Neuronal stem cell (in vitro differentiated cells): Measurements from ENCODE around the gene TTLL12.

Experiments
- DNase-seq: peaks from one replicate; pipeline ENCODE4 v3.0.0-alpha.2; 2013; ENCODE audit warnings: low spot score
- H2AFZ ChIP-seq: one replicate; pipeline ENCODE4 v1.6.1; 2013; ENCODE audit warnings: mild to moderate bottlenecking, low read length, inconsistent platforms
- H2AK5ac ChIP-seq: 2 replicates; pipeline ENCODE4 v1.6.1; 2013; ENCODE audit warnings: low read depth, mild to moderate bottlenecking, inconsistent platforms, low read length, moderate library complexity, mixed read lengths
- H2BK120ac ChIP-seq: 2 replicates; pipeline ENCODE4 v1.6.1; 2013; ENCODE audit warnings: low read depth, mild to moderate bottlenecking, inconsistent platforms, low read length, moderate library complexity, mixed read lengths
- H2BK12ac ChIP-seq: one replicate; pipeline ENCODE4 v1.6.1; 2013; ENCODE audit warnings: low read length, inconsistent platforms
- H2BK15ac ChIP-seq: 2 replicates; pipeline ENCODE4 v1.6.1; 2013; ENCODE audit warnings: mild to moderate bottlenecking, low read length, inconsistent platforms, mixed read lengths
- H2BK5ac ChIP-seq: one replicate; pipeline ENCODE4 v1.6.1; 2013; ENCODE audit warnings: inconsistent platforms, mild to moderate bottlenecking, low read length, moderate library complexity
- H3K14ac ChIP-seq: one replicate; pipeline ENCODE4 v1.6.1; 2013; ENCODE audit warnings: low read length, inconsistent platforms
- H3K18ac ChIP-seq: 2 replicates; pipeline ENCODE4 v1.6.1; 2013; ENCODE audit warnings: low read length, inconsistent platforms
- H3K23ac ChIP-seq: 2 replicates; pipeline ENCODE4 v1.6.1; 2013; ENCODE audit warnings: low read depth, mild to moderate bottlenecking, mixed read lengths, low read length, inconsistent platforms; ENCODE audit not compliant: poor library complexity
- H3K27ac ChIP-seq: replicated peaks from 3 replicates; pipeline ENCODE4 v1.5.1; 2013; ENCODE audit warnings: low read length, inconsistent platforms
- H3K27me3 ChIP-seq, 3 experiments: 2 replicates each; pipeline ENCODE4 v1.6.1; 2013; ENCODE audit warnings: low read length in 3 of 3, mild to moderate bottlenecking in 2 of 3, inconsistent platforms in 1 of 3, low read depth in 1 of 3, mixed read lengths in 1 of 3, moderate library complexity in 1 of 3; ENCODE audit not compliant: control insufficient read depth in 3 of 3, insufficient read depth in 3 of 3
- H3K36me3 ChIP-seq, 2 donors: replicated peaks in 1 of 2; 2 replicates each; pipeline ENCODE4 v1.6.1; 2013; ENCODE audit warnings: low read length in 2 of 2; ENCODE audit not compliant: control insufficient read depth in 2 of 2, insufficient read depth in 2 of 2
- H3K4ac ChIP-seq: 2 replicates; pipeline ENCODE4 v1.6.1; 2013; ENCODE audit warnings: inconsistent platforms, mild to moderate bottlenecking, low read length, moderate library complexity
- H3K4me1 ChIP-seq, 2 donors: 1 replicate in 1 of 2; 2 replicates in 1 of 2; pipeline ENCODE4 v1.6.1; 2013; ENCODE audit warnings: low read length in 2 of 2, low read depth in 1 of 2; ENCODE audit not compliant: control insufficient read depth in 2 of 2, insufficient read depth in 1 of 2
- H3K4me2 ChIP-seq: one replicate; pipeline ENCODE4 v1.6.1; 2013; ENCODE audit warnings: mild to moderate bottlenecking, low read length, inconsistent platforms; ENCODE audit not compliant: insufficient read depth, poor library complexity, severe bottlenecking
- H3K4me3 ChIP-seq, 2 donors: 2 replicates each; pipeline ENCODE4 v1.5.1; 2013; ENCODE audit warnings: low read length in 2 of 2, mild to moderate bottlenecking in 2 of 2, inconsistent platforms in 1 of 2, moderate library complexity in 1 of 2
- H3K79me1 ChIP-seq: one replicate; pipeline ENCODE4 v1.6.1; 2013; ENCODE audit warnings: low read depth, mild to moderate bottlenecking, inconsistent platforms, low read length, moderate library complexity
- H3K9ac ChIP-seq: one replicate; pipeline ENCODE4 v1.6.1; 2013; ENCODE audit warnings: mild to moderate bottlenecking, low read depth, low read length, inconsistent platforms; ENCODE audit not compliant: poor library complexity
- H3K9me3 ChIP-seq, 2 donors: replicated peaks in 1 of 2; 2 replicates each; pipeline versions ENCODE3 to v1.6.1; 2013; ENCODE audit warnings: low read length in 2 of 2, mild to moderate bottlenecking in 2 of 2, inconsistent platforms in 1 of 2, low read depth in 1 of 2, mixed read lengths in 1 of 2, moderate library complexity in 1 of 2; ENCODE audit not compliant: control insufficient read depth in 2 of 2, insufficient read depth in 1 of 2
- H4K8ac ChIP-seq: one replicate; pipeline ENCODE4 v1.6.1; 2013; ENCODE audit warnings: low read depth, mild to moderate bottlenecking, inconsistent platforms, low read length, moderate library complexity
- H4K91ac ChIP-seq: one replicate; pipeline ENCODE4 v1.6.1; 2013; ENCODE audit warnings: low read length, low read depth, mild to moderate bottlenecking, inconsistent platforms; ENCODE audit not compliant: poor library complexity
- WGBS, 2 donors: extraction: QIAGEN DNeasy Blood & Tissue Kit; methylation state at CpG; one replicate each; pipeline ENCODE4 v1.1.7; 2013; ENCODE audit warnings: missing lambda C conversion rate in 2 of 2, mixed read lengths in 1 of 2; ENCODE audit not compliant: insufficient read length in 2 of 2, insufficient replicate concordance in 1 of 2; ENCODE audit errors: extremely low coverage in 2 of 2; 5-methylcytosine and 5-hydroxymethylcytosine counted together

Gene TTLL12

DNA sequence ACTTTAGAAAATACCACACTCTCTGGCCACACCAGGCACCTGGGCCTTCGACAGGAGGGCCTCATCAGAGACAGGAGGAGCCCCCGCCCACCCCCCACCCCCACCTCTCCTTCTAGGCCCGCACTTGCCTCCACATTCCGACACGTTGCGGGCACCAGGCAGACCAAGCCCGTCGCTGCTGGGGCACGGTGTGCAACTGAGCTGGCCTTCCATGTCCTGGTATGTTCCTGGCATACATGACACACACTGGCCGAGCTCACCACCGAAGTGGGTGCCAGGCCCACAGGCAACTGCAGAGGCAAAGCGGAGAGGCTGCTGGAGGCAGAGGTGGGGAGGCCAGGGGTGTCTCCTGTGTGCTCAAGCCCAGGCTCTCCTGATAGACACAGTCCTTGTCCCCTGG is 27.0 kb upstream of the TTLL12 start:
- H3K36me3 ChIP-seq = peaks cover 0 to 47% of the 10 kb centered on the region in 2 donors
- WGBS, 2 donors = no CpG with 5 or more reads among the region's 12 CpGs
- no peak overlapping the region for H3K27ac ChIP-seq
- H3K4me2 ChIP-seq = no peak overlapping the region
- H2AK5ac ChIP-seq = no peak overlapping the region
- peak overlapping the region; percentile 17 for H3K18ac ChIP-seq
- peak overlapping the region; percentile 88 for H3K9ac ChIP-seq
- H3K4me1 ChIP-seq = peaks cover 4 to 5% of the 10 kb centered on the region in 2 donors
- H4K91ac ChIP-seq = no peak overlapping the region
- no peak overlapping the region for H3K23ac ChIP-seq
- no peak for DNase-seq
- no peak overlapping the region for H2BK5ac ChIP-seq
- H4K8ac ChIP-seq = no peak overlapping the region
- peaks cover 0 to 4% of the 10 kb centered on the region in 2 donors for H3K9me3 ChIP-seq
- H3K4ac ChIP-seq = no peak overlapping the region
- H3K79me1 ChIP-seq = peaks cover 2% of the 10 kb centered on the region
- H2BK12ac ChIP-seq = no peak overlapping the region
- H3K14ac ChIP-seq = no peak overlapping the region
- H2AFZ ChIP-seq = no peak overlapping the region
- no peak overlapping the region for H2BK120ac ChIP-seq
- no peak overlapping the region for H3K4me3 ChIP-seq
- H3K27me3 ChIP-seq = peaks cover 0 to 17% (median 0%) of the 10 kb centered on the region in 3 experiments
- no peak overlapping the region for H2BK15ac ChIP-seq

GRCh38 chr22:43213051-43213450 is 26.1 kb upstream of the TTLL12 start:
- Histone ChIP-seq H3K4me2 (no peak overlapping the region), H2BK15ac (no peak overlapping the region), H2BK12ac (no peak overlapping the region), H2AFZ (peak overlapping the region; percentile 36), H2BK120ac (no peak overlapping the region), H3K18ac (no peak overlapping the region), H4K91ac (no peak overlapping the region), H3K9me3 (peaks cover 0 to 4% of the 10 kb centered on the region in 2 donors), H2BK5ac (no peak overlapping the region), H3K9ac (no peak overlapping the region), H3K79me1 (peaks cover 2% of the 10 kb centered on the region), H3K27me3 (peaks cover 0 to 19% (median 0%) of the 10 kb centered on the region in 3 experiments), H3K4me1 (peaks cover 4 to 5% of the 10 kb centered on the region in 2 donors), H4K8ac (no peak overlapping the region), H3K23ac (no peak overlapping the region), H2AK5ac (no peak overlapping the region), H3K4ac (no peak overlapping the region), H3K36me3 (peaks cover 0 to 45% of the 10 kb centered on the region in 2 donors), H3K27ac (no peak overlapping the region), H3K14ac (no peak overlapping the region), H3K4me3 (no peak overlapping the region)
- no peak for DNase-seq
- WGBS, 2 donors = no CpG with 5 or more reads among the region's 8 CpGs

GRCh38 chr22:43212434-43212952 is 25.6 kb upstream of the TTLL12 start:
- Histone ChIP-seq H2BK5ac (no peak overlapping the region), H3K14ac (no peak overlapping the region), H3K36me3 (peaks cover 0 to 45% of the 10 kb centered on the region in 2 donors), H3K27ac (no peak overlapping the region), H2BK15ac (no peak overlapping the region), H2BK12ac (no peak overlapping the region), H3K4me1 (peaks cover 4 to 5% of the 10 kb centered on the region in 2 donors), H3K9ac (no peak overlapping the region), H4K91ac (no peak overlapping the region), H4K8ac (no peak overlapping the region), H3K4me3 (no peak overlapping the region), H3K23ac (no peak overlapping the region), H3K79me1 (peaks cover 2% of the 10 kb centered on the region), H3K9me3 (peaks cover 0 to 2% of the 10 kb centered on the region in 2 donors), H3K18ac (no peak overlapping the region), H2BK120ac (no peak overlapping the region), H2AFZ (no peak overlapping the region), H3K4ac (no peak overlapping the region), H3K27me3 (peaks cover 0 to 24% (median 0%) of the 10 kb centered on the region in 3 experiments), H2AK5ac (no peak overlapping the region), H3K4me2 (no peak overlapping the region)
- WGBS, 2 donors = no CpG with 5 or more reads among the region's 23 CpGs
- no peak for DNase-seq

DNA sequence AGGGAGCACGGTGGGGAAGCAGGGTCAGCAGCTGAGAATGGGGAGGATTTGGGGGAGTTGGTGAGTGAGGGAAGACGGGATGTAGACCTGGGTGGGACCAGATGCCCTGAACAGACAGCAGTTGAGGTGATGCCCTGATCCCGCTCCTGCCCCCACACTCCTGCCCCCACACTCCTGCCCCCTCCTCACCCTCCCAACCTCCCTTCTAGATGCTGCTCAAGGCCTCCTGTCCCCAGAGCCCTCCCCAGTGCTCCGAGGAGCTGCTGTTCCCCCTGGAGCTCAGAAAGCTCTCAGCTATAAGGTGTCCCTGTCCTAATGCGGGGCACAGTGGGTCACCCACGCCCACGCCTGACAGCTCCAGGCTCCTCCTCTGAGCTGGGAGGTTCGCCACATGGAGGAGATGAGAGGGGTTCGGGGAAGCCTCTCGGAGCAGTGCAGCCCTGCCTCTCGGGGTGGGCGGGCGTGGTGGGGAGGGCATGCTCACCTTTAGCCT is 25.1 kb upstream of the TTLL12 start:
- Histone ChIP-seq H3K27me3 (peaks cover 0 to 24% (median 0%) of the 10 kb centered on the region in 3 experiments), H3K4ac (no peak overlapping the region), H3K4me2 (no peak overlapping the region), H3K23ac (no peak overlapping the region), H4K91ac (no peak overlapping the region), H2BK15ac (no peak overlapping the region), H3K79me1 (peaks cover 2% of the 10 kb centered on the region), H2BK5ac (no peak overlapping the region), H3K9ac (no peak overlapping the region), H3K4me3 (no peak overlapping the region), H2AFZ (no peak overlapping the region), H3K27ac (no peak overlapping the region), H2BK120ac (no peak overlapping the region), H3K36me3 (peaks cover 0 to 47% of the 10 kb centered on the region in 2 donors), H3K9me3 (no peaks in the 10 kb centered on the region), H3K18ac (no peak overlapping the region), H2AK5ac (no peak overlapping the region), H3K4me1 (peaks cover 4 to 5% of the 10 kb centered on the region in 2 donors), H3K14ac (no peak overlapping the region), H4K8ac (no peak overlapping the region), H2BK12ac (no peak overlapping the region)
- no CpG with 5 or more reads among the region's 13 CpGs for WGBS, 2 donors
- no peak for DNase-seq
